Esophagus squamous epithelium (tissue), 5 donors: ENCODE results near the gene PTPRM. TPM values are rescaled to one million over a fixed set of nuclear protein-coding genes. Genes with fewer than 3 reads are reported as not detected.

ENCODE experiments used
- DNase-seq: peaks from one replicate; lab custom pipeline; 2025; lab: John Stamatoyannopoulos, UW
- H3K27ac ChIP-seq, 4 donors: fragments of 200-600 bp; sonication (generic); one replicate each; pipeline ENCODE4 v1.5.1; 2016 to 2019; ENCODE audit warnings: mild to moderate bottlenecking in 1 of 4
- H3K27me3 ChIP-seq, 4 donors: fragments of 200-600 bp; sonication (generic); 1 replicate in 3 of 4; 2 replicates in 1 of 4; pipeline versions ENCODE4 v1.5.1 to v1.6.0; 2017 to 2021; ENCODE audit warnings: antibody characterized with exemption in 1 of 4
- H3K36me3 ChIP-seq, 3 donors: fragments of 200-600 bp; sonication (generic); one replicate each; pipeline ENCODE4 v1.5.1; 2016 to 2019
- H3K4me1 ChIP-seq, 3 donors: fragments of 200-600 bp; sonication (generic); one replicate each; pipeline ENCODE4 v1.5.1; 2017 to 2019
- H3K4me3 ChIP-seq, 4 donors: fragments of 200-600 bp; sonication (generic); 1 replicate in 3 of 4; 2 replicates in 1 of 4; pipeline ENCODE4 v1.5.1; 2016 to 2019; ENCODE audit warnings: mild to moderate bottlenecking in 2 of 4, moderate library complexity in 1 of 4
- H3K9me3 ChIP-seq, 3 donors: fragments of 200-600 bp; sonication (generic); one replicate each; pipeline ENCODE4 v1.5.1; 2016 to 2019
- POLR2A ChIP-seq, 4 donors: fragments of 450-650 bp; IDR thresholded peaks; one replicate each; pipeline ENCODE4 v1.6.1; 2017; ENCODE audit warnings: antibody characterized with exemption in 4 of 4, mild to moderate bottlenecking in 4 of 4, moderate library complexity in 3 of 4
- WGBS, 2 donors: methylation state at CpG; one replicate each; pipeline ENCODE4 v1.1.5; 2018; 5-methylcytosine and 5-hydroxymethylcytosine counted together
- intact Hi-C: fragments of 100-400 bp; cut with DNase I; formaldehyde crosslinking; loops from one replicate; pipeline ENCODE4 v1.15.0; 2022
- total RNA-seq, 4 donors: library from RNA; depleted of rRNA; stranded (reverse); fragments of >200 nt; gene quantifications; one replicate each; pipeline ENCODE4 v1.1.0, GENCODE V29; 2016
- TF ChIP-seq, protein P1 (sequence below), 6 experiments: fragments of 450-650 bp in 4 of 6; fragments of 200-600 bp in 2 of 6; sonication (generic) in 2 of 6; IDR thresholded peaks; one replicate each; pipeline ENCODE4 v1.5.1; 2016 to 2019; ENCODE audit warnings: antibody characterized with exemption in 6 of 6, mild to moderate bottlenecking in 4 of 6, moderate library complexity in 4 of 6
- donor health status: DM: yes; HTN: yes; CAD: no.

PTPRM gene
- total RNA-seq, 4 donors from 2014 or later: 6.5 to 38.7 (median 11.1) TPM

DNA sequence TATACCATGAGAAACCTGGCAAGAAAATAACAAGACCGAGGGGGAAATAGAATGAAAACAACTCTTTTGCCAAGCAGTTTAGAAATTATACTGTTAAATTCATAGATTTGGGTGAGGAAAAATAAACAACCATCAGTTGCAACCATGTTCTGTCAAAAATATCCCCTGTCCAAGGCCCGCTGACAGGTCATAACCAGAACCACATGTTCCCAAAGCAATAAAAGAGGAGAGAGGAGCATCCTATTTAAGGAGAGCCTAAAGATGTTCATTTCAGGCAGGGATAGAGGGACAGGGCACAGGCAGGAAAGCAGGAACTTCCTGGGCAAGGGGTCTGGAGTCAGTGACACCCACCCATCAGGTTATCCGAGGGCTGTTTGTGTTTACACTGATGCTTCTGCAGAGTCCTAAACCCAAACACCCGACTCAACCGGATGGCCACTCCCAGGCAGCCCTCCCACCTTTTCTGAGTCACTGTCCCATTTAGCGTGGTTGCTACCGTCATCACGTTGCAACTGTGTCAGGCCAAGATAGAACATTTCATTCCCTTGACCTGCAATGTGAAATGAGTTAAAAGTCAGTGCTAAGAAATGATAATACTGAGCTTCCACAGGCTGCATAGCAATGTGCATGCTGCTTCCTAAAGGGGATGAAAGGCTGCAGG is 573.9 kb downstream of the PTPRM start:
- intact Hi-C loops: no loop called here
- H3K4me1 ChIP-seq: peaks cover 0 to 26% (median 0%) of the 10 kb centered on the region in 3 donors
- H3K4me3 ChIP-seq: no peak overlapping the region
- DNase-seq: no peak
- no peak for TF ChIP-seq POLR2A (IDR thresholded peaks at IDR 0.05)
- TF ChIP-seq, protein P1, sequence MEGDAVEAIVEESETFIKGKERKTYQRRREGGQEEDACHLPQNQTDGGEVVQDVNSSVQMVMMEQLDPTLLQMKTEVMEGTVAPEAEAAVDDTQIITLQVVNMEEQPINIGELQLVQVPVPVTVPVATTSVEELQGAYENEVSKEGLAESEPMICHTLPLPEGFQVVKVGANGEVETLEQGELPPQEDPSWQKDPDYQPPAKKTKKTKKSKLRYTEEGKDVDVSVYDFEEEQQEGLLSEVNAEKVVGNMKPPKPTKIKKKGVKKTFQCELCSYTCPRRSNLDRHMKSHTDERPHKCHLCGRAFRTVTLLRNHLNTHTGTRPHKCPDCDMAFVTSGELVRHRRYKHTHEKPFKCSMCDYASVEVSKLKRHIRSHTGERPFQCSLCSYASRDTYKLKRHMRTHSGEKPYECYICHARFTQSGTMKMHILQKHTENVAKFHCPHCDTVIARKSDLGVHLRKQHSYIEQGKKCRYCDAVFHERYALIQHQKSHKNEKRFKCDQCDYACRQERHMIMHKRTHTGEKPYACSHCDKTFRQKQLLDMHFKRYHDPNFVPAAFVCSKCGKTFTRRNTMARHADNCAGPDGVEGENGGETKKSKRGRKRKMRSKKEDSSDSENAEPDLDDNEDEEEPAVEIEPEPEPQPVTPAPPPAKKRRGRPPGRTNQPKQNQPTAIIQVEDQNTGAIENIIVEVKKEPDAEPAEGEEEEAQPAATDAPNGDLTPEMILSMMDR (IDR thresholded peaks at IDR 0.05): no peak
- H3K27me3 ChIP-seq: no peaks in the 10 kb centered on the region
- no peaks in the 10 kb centered on the region for H3K36me3 ChIP-seq
- no peaks in the 10 kb centered on the region for H3K9me3 ChIP-seq
- WGBS, 2 donors: 68 to 78% methylated on average over 8 of the region's 8 CpGs
- H3K27ac ChIP-seq: peak overlapping the region in 2 of 4 donors; percentile 29 to 49

DNA sequence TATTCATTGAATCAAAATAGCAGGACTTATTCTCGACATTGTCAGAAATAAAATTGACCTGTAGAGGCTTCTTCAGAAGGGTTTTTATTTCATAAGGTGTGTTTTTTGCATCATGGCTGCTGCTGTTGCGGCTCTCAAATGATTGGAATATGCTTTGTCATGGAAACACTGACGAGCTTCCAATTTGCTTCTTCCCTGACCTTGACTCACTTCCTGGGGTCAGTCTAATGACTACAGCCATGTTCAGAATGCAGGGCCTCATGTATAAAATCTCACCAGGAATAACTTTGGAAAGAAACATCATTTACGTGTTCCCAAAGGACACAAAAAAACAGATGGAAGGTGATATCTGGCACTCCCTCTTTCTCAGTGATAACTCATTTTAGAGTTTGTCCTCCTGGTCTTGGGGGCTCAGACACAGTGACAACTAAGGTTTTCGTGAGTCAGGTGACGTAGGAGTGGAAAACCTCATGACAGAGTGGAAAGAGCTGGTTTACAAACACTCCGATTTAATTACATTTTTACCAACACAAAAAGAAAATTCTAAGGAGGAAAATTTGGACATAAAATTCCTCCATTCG is 575.1 kb downstream of the PTPRM start:
- Histone ChIP-seq H3K4me1 (peaks cover 0 to 26% (median 0%) of the 10 kb centered on the region in 3 donors), H3K36me3 (no peaks in the 10 kb centered on the region), H3K27ac (no peak overlapping the region), H3K27me3 (no peaks in the 10 kb centered on the region), H3K4me3 (no peak overlapping the region), H3K9me3 (no peaks in the 10 kb centered on the region)
- TF ChIP-seq POLR2A (IDR thresholded peaks at IDR 0.05): no peak
- TF ChIP-seq, protein P1 (IDR thresholded peaks at IDR 0.05): no peak
- intact Hi-C loops: no loop called here
- 68 to 75% methylated on average over 8 of the region's 8 CpGs for WGBS, 2 donors
- DNase-seq: no peak

DNA sequence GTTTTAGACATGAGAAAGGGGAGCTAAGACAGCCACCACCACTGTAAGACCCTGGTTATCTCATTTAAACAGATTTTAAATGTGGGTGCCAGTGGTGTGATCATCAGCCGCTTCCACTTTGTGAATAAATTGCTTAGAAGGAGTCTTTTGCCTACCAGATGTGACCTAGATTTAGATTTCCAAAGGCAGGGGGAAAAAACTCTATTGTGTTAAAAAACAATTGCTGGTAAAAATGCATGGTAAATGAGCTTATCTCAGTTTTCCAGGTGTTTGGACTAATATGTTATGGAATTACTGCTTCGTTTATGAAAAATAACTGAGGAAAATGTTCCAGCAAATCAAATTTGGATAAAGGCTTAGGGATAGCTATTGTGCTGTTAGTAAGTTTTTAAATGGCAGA is 575.8 kb downstream of the PTPRM start:
- H3K27me3 ChIP-seq: no peaks in the 10 kb centered on the region
- H3K9me3 ChIP-seq: no peaks in the 10 kb centered on the region
- intact Hi-C loops: no loop called here
- H3K27ac ChIP-seq: no peak overlapping the region
- H3K4me1 ChIP-seq: peaks cover 0 to 26% (median 0%) of the 10 kb centered on the region in 3 donors
- TF ChIP-seq, protein P1 (IDR thresholded peaks at IDR 0.05): no peak
- TF ChIP-seq POLR2A (IDR thresholded peaks at IDR 0.05): no peak
- 69 to 76% methylated on average over 2 of the region's 2 CpGs for WGBS, 2 donors
- no peak overlapping the region for H3K4me3 ChIP-seq
- no peaks in the 10 kb centered on the region for H3K36me3 ChIP-seq
- no peak for DNase-seq

DNA sequence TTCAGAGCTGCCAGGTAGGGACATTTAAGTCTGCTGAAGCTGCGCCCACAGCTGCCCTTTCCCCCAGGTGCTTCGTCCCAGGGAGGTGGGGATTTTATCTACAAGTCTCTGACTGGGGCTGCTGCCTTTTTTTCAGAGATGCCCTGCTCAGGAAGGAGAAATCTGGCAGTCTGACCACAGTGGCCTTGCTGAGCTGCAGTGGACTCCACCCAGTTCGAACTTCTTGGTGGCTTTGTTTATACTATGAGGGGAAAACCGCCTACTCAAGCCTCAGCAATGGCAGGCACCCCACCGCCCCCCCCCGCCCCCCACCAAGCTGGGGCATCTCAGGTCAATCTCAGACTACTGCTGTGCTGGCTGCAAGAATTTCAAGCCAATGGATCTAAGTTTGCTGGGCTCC is 584.1 kb downstream of the PTPRM start:
- no peak overlapping the region for H3K27ac ChIP-seq
- 80% methylated on average over 1 of the region's 6 CpGs; no CpG with 5 or more reads in 1 of the 2 donors for WGBS, 2 donors
- no peaks in the 10 kb centered on the region for H3K4me1 ChIP-seq
- DNase-seq: no peak
- intact Hi-C loops: no loop called here
- H3K4me3 ChIP-seq: no peak overlapping the region
- H3K27me3 ChIP-seq: no peaks in the 10 kb centered on the region
- TF ChIP-seq, protein P1 (IDR thresholded peaks at IDR 0.05): no peak
- no peak for TF ChIP-seq POLR2A (IDR thresholded peaks at IDR 0.05)
- H3K36me3 ChIP-seq: no peaks in the 10 kb centered on the region
- no peaks in the 10 kb centered on the region for H3K9me3 ChIP-seq

DNA sequence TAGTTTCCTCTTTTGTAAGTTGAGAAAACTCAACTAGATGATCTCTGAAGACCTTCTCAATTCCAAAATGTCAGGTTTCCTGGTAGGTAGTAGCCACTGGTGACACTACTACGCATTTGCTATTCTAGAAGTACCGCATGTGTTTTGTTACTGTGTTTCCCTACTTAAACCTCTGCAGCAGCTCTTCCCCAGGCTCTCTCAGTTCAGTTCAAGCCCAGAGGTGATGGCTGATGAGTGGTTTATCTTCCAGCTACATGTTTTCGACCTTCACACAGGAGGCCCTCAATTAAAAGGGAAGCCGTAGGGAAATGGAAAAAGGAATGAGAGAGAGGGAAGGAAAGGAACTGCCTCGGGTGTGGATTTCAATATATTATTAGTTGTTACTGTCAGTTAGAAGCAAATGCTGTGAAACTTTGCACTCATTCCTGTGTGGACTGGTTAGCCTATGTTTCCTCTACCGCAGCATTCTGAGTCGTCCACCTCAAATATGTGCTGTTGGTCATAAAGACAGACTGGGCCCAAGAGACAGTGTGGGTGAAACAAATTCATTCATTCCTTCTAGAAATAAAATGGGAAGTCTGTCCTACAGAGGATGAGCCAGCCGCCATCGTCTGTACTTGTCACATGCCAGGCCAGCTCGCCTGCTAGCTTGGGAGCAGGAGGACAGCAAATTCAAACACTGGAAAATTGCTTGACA is 586.9 kb downstream of the PTPRM start:
- H3K36me3 ChIP-seq: no peaks in the 10 kb centered on the region
- intact Hi-C loops: no loop called here
- WGBS, 2 donors: 91% methylated on average over 10 of the region's 10 CpGs
- no peaks in the 10 kb centered on the region for H3K4me1 ChIP-seq
- TF ChIP-seq, protein P1 (IDR thresholded peaks at IDR 0.05): no peak
- TF ChIP-seq POLR2A (IDR thresholded peaks at IDR 0.05): no peak
- H3K4me3 ChIP-seq: no peak overlapping the region
- H3K27me3 ChIP-seq: no peaks in the 10 kb centered on the region
- H3K27ac ChIP-seq: no peak overlapping the region
- no peaks in the 10 kb centered on the region for H3K9me3 ChIP-seq
- no peak for DNase-seq
